Gastroesophageal sphincter (tissue), 3 donors: ENCODE results near the gene NAT9.

ENCODE experiments used
- EP300 ChIP-seq: sonication (generic); formaldehyde crosslinking; IDR thresholded peaks from one replicate; pipeline ENCODE4 v1.6.1; 2017; ENCODE audit warnings: antibody characterized with exemption, mild to moderate bottlenecking
- POLR2A ChIP-seq, 2 donors: fragments of 450-650 bp; IDR thresholded peaks; one replicate each; pipeline ENCODE4 v1.6.1; 2017; ENCODE audit warnings: antibody characterized with exemption in 2 of 2, mild to moderate bottlenecking in 2 of 2, moderate library complexity in 1 of 2
- POLR2AphosphoS5 ChIP-seq: sonication (generic); formaldehyde crosslinking; IDR thresholded peaks from one replicate; pipeline ENCODE4 v1.6.1; 2017; ENCODE audit warnings: antibody characterized with exemption
- TF ChIP-seq, protein P1 (sequence below), 4 experiments: fragments of 200-600 bp in 2 of 4; fragments of 450-650 bp in 2 of 4; sonication (generic) in 1 of 4; IDR thresholded peaks; one replicate each; pipeline ENCODE4 v1.5.1; 2017 to 2019; ENCODE audit warnings: antibody characterized with exemption in 4 of 4, mild to moderate bottlenecking in 2 of 4, moderate library complexity in 2 of 4

GRCh38 chr17:74738051-74738996 is 37.8 kb downstream of the NAT9 start:
- TF ChIP-seq, protein P1, sequence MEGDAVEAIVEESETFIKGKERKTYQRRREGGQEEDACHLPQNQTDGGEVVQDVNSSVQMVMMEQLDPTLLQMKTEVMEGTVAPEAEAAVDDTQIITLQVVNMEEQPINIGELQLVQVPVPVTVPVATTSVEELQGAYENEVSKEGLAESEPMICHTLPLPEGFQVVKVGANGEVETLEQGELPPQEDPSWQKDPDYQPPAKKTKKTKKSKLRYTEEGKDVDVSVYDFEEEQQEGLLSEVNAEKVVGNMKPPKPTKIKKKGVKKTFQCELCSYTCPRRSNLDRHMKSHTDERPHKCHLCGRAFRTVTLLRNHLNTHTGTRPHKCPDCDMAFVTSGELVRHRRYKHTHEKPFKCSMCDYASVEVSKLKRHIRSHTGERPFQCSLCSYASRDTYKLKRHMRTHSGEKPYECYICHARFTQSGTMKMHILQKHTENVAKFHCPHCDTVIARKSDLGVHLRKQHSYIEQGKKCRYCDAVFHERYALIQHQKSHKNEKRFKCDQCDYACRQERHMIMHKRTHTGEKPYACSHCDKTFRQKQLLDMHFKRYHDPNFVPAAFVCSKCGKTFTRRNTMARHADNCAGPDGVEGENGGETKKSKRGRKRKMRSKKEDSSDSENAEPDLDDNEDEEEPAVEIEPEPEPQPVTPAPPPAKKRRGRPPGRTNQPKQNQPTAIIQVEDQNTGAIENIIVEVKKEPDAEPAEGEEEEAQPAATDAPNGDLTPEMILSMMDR (IDR thresholded peaks at IDR 0.05) = no peak
- TF ChIP-seq POLR2AphosphoS5 (no peak), POLR2A (IDR thresholded peaks at IDR 0.05) (no peak), EP300 (no peak)
